Measurements from ENCODE around the gene SNX10.

The SNX10 gene

DNA sequence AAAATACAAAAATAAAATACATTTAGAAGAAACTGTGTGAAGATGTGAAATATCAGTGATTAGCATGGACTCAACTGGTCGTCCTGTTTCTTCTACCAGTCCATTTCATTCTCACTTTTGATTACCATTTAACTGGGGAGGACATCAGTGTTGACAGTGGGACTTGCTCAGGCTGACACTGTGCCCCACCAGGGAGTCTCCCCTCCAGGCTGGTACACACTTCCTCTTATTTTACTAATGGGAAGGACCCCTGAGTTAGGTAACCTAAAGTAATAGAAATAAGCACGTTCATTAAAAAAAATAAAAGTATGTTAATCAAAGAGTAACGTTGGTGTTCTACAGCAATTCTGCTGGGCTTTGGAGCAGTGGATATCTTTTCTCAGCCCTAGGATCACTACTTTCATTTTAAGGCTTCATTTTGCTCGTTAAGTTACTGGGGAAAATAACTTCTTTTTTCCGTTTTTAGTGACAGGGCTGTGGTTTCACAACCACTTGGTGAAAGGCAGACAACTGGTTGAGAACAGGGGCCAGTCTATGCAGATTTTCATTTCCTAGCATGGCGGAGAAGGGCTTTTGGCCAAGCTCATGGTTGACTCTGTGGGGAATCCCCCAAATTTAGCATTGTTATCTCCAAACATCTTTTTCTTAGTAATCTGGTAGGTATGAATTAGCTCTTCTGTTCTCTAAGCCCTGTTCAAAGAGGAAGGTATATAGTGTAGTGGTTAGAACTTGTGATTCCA lies 2.1 kb downstream of the SNX10 start:
- Mint-ChIP-seq H3K27ac (no peak overlapping the region), H3K36me3 (ENCODE audit: low read depth) (no peaks in the 10 kb centered on the region), H3K4me1 (peaks cover 7% of the 10 kb centered on the region), H3K27me3 (ENCODE audit: low read depth) (no peaks in the 10 kb centered on the region), H3K9me3 (no peaks in the 10 kb centered on the region), H3K4me3 (peak overlapping the region in 1 of 3 experiments; percentile 56)
- TF ChIP-seq CTCF (IDR thresholded peaks at IDR 0.05; ENCODE audit: unreplicated experiment in 3 of 3), result no peak

GRCh38 chr7:26295015-26295414 lies 3.4 kb downstream of the SNX10 start:
- Mint-ChIP-seq H3K9me3 (no peaks in the 10 kb centered on the region), H3K36me3 (ENCODE audit: low read depth) (no peaks in the 10 kb centered on the region), H3K4me3 (no peak overlapping the region), H3K27ac (no peak overlapping the region), H3K27me3 (ENCODE audit: low read depth) (no peaks in the 10 kb centered on the region), H3K4me1 (peaks cover 7% of the 10 kb centered on the region)
- TF ChIP-seq CTCF (IDR thresholded peaks at IDR 0.05; ENCODE audit: unreplicated experiment in 3 of 3), result no peak

DNA sequence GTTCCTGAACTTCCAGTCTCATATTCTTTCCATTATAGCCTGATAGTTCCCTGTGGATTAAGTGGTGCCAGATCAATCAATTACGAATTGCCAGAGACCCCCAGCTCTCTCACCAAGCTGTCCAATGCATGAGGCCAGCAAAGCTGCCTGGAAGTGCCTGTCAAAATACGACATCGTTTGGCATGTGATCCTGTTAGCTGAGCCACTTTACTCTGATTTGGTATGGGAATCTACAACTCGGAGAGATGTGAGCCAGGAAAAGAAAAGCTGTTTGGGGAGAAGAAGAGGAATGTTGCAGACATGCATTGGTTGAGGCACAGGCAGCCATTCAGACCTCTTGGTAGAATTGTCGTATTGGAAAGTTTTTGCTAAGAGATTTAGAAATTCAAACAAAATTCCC lies 3.9 kb downstream of the SNX10 start:
- H3K27me3 Mint-ChIP-seq (ENCODE audit: low read depth), result no peaks in the 10 kb centered on the region
- no peaks in the 10 kb centered on the region for H3K36me3 Mint-ChIP-seq (ENCODE audit: low read depth)
- H3K4me1 Mint-ChIP-seq, result peaks cover 7% of the 10 kb centered on the region
- no peak overlapping the region for H3K27ac Mint-ChIP-seq
- H3K4me3 Mint-ChIP-seq, result no peak overlapping the region
- no peak for TF ChIP-seq CTCF (IDR thresholded peaks at IDR 0.05; ENCODE audit: unreplicated experiment in 3 of 3)
- no peaks in the 10 kb centered on the region for H3K9me3 Mint-ChIP-seq

DNA sequence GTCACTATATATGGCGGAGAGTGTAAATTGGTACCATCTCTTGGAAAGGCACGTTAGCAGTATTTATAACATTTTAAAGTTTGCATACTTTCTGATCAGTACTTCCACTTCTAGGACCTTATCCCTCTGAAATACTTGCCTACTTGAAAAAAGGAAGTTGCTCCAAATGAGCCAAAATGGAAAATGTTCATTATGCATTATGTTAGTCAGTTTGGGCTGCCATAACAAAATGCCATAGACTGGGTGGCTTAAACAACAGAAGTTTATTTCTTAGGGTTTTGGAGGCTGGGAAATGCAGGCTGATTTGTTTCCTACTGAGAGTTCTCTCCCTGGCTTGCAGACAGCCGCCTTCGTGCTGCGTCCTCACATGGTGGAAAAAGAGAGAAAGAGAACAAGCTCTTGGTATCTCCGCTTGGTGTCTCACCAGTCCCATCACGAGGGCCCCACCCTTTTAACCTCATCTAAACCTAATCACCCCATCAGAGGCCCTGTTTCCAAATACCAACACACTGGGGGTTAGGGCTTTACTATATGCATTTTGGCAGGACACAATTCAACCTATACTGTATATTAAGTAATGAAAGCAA lies 6.9 kb downstream of the SNX10 start:
- H3K36me3 Mint-ChIP-seq (ENCODE audit: low read depth), result peaks cover 7% of the 10 kb centered on the region
- no peaks in the 10 kb centered on the region for H3K9me3 Mint-ChIP-seq

GRCh38 chr7:26305090-26305868 lies 13.6 kb downstream of the SNX10 start:
- no peak overlapping the region for H3K4me3 Mint-ChIP-seq
- no peaks in the 10 kb centered on the region for H3K4me1 Mint-ChIP-seq
- peaks cover 6% of the 10 kb centered on the region for H3K27me3 Mint-ChIP-seq (ENCODE audit: low read depth)
- H3K36me3 Mint-ChIP-seq (ENCODE audit: low read depth), result peaks cover 10% of the 10 kb centered on the region
- no peaks in the 10 kb centered on the region for H3K9me3 Mint-ChIP-seq
- no peak overlapping the region for H3K27ac Mint-ChIP-seq
- no peak for TF ChIP-seq CTCF (IDR thresholded peaks at IDR 0.05; ENCODE audit: unreplicated experiment in 3 of 3)

More for the DNA sequence above, 6.9 kb downstream of the SNX10 start:
- H3K4me3 Mint-ChIP-seq, result no peak overlapping the region
- no peaks in the 10 kb centered on the region for H3K4me1 Mint-ChIP-seq
- TF ChIP-seq CTCF (IDR thresholded peaks at IDR 0.05; ENCODE audit: unreplicated experiment in 3 of 3), result no peak
- no peak overlapping the region for H3K27ac Mint-ChIP-seq
- H3K27me3 Mint-ChIP-seq (ENCODE audit: low read depth), result no peaks in the 10 kb centered on the region

All from nephron (organoid).